Calu3 (cell line): ENCODE results near the gene MAGEB16. TPM values are rescaled to one million over a fixed set of nuclear protein-coding genes. Genes with fewer than 3 reads are reported as not detected.

Experiments used
- BruUV-seq: library from RNA; stranded (reverse); fragments of 400-500 nt; replicated peaks from 2 replicates; lab custom pipeline; 2021; lab: Mats Ljungman, UMichigan
- CTCF ChIA-PET: fragments of 300-600 bp; sonication (Branson Sonifier 250); formaldehyde crosslinking; loops from one replicate; lab custom pipeline; 2022; ENCODE audit warnings: antibody characterized with exemption; lab: Charles Lee
- DNase-seq: peaks from one replicate; pipeline ENCODE4 v3.0.0; 2022
- H3K27ac Mint-ChIP-seq: one replicate; pipeline ENCODE4 v1.8.0; 2022; ENCODE audit warnings: mixed read lengths; ENCODE audit not compliant: unreplicated experiment
- H3K27me3 Mint-ChIP-seq: one replicate; pipeline ENCODE4 v1.8.0; 2022; ENCODE audit warnings: mixed read lengths; ENCODE audit not compliant: unreplicated experiment
- H3K36me3 Mint-ChIP-seq: one replicate; pipeline ENCODE4 v1.8.0; 2022; ENCODE audit warnings: mild to moderate bottlenecking, moderate library complexity, mixed read lengths; ENCODE audit not compliant: insufficient read depth, unreplicated experiment
- H3K4me1 Mint-ChIP-seq: one replicate; pipeline ENCODE4 v1.8.0; 2022; ENCODE audit warnings: mild to moderate bottlenecking, low read depth, mixed read lengths; ENCODE audit not compliant: unreplicated experiment
- H3K4me3 Mint-ChIP-seq: one replicate; pipeline ENCODE4 v1.8.0; 2022; ENCODE audit warnings: mild to moderate bottlenecking, low read depth, moderate library complexity, mixed read lengths; ENCODE audit not compliant: unreplicated experiment
- H3K9me3 Mint-ChIP-seq: one replicate; pipeline ENCODE4 v1.8.0; 2022; ENCODE audit warnings: low read depth, mixed read lengths; ENCODE audit not compliant: unreplicated experiment
- CTCF ChIP-seq: fragments of 200-600 bp; IDR thresholded peaks from one replicate; pipeline ENCODE4 v1.8.0; 2022; ENCODE audit warnings: antibody characterized with exemption; ENCODE audit not compliant: unreplicated experiment
- intact Hi-C: fragments of 100-400 bp; cut with micrococcal nuclease; formaldehyde crosslinking; loops from one replicate; pipeline ENCODE4 v1.10.0; 2022; ENCODE audit not compliant: unreplicated experiment
- total RNA-seq: library from RNA; stranded (reverse); gene quantifications from 2 replicates; pipeline ENCODE4 v1.2.3, GENCODE V29; 2022

MAGEB16 gene
- total RNA-seq, 1 experiment from 2014 or later = not detected

- H3K4me3 Mint-ChIP-seq = no peak overlapping the region
- no peaks in the 10 kb centered on the region for H3K4me1 Mint-ChIP-seq
- intact Hi-C loops = no loop called here
- no peak for TF ChIP-seq CTCF
- no peaks in the 10 kb centered on the region for H3K9me3 Mint-ChIP-seq
- H3K36me3 Mint-ChIP-seq = no peaks in the 10 kb centered on the region
- BruUV-seq = no TSS peak
- CTCF ChIA-PET = no interaction called here
- H3K27ac Mint-ChIP-seq = peak overlapping the region; percentile 66
- no peaks in the 10 kb centered on the region for H3K27me3 Mint-ChIP-seq
- DNase-seq = peak; percentile 59
Measured at GRCh38 chrX:35826503-35826902, 28.4 kb downstream of the MAGEB16 start.

- Mint-ChIP-seq H3K27ac (no peak overlapping the region), H3K4me1 (no peaks in the 10 kb centered on the region), H3K9me3 (peaks cover 2% of the 10 kb centered on the region), H3K36me3 (no peaks in the 10 kb centered on the region), H3K4me3 (no peak overlapping the region), H3K27me3 (no peaks in the 10 kb centered on the region)
- DNase-seq = no peak
- TF ChIP-seq CTCF = no peak
- intact Hi-C loops = no loop called here
- CTCF ChIA-PET = no interaction called here
- no TSS peak for BruUV-seq
Measured at GRCh38 chrX:35829501-35829900, 31.4 kb downstream of the MAGEB16 start.

- no peaks in the 10 kb centered on the region for H3K4me1 Mint-ChIP-seq
- H3K27me3 Mint-ChIP-seq = no peaks in the 10 kb centered on the region
- CTCF ChIA-PET = no interaction called here
- DNase-seq = no peak
- intact Hi-C loops = no loop called here
- H3K27ac Mint-ChIP-seq = no peak overlapping the region
- BruUV-seq = no TSS peak
- no peak for TF ChIP-seq CTCF
- H3K4me3 Mint-ChIP-seq = no peak overlapping the region
- H3K36me3 Mint-ChIP-seq = no peaks in the 10 kb centered on the region
- H3K9me3 Mint-ChIP-seq = no peaks in the 10 kb centered on the region
Measured at GRCh38 chrX:35841872-35842271, 43.7 kb downstream of the MAGEB16 start.

GRCh38 chrX:35842674-35843073 is 44.5 kb downstream of the MAGEB16 start:
- CTCF ChIA-PET = no interaction called here
- intact Hi-C loops = no loop called here
- Mint-ChIP-seq H3K4me1 (no peaks in the 10 kb centered on the region), H3K27ac (no peak overlapping the region), H3K4me3 (no peak overlapping the region), H3K27me3 (no peaks in the 10 kb centered on the region), H3K36me3 (no peaks in the 10 kb centered on the region), H3K9me3 (no peaks in the 10 kb centered on the region)
- BruUV-seq = no TSS peak
- DNase-seq = no peak
- TF ChIP-seq CTCF = no peak

- no TSS peak for BruUV-seq
- Mint-ChIP-seq H3K4me1 (no peaks in the 10 kb centered on the region), H3K9me3 (no peaks in the 10 kb centered on the region), H3K27me3 (no peaks in the 10 kb centered on the region), H3K4me3 (no peak overlapping the region), H3K27ac (no peak overlapping the region), H3K36me3 (no peaks in the 10 kb centered on the region)
- CTCF ChIA-PET = no interaction called here
- no peak for DNase-seq
- TF ChIP-seq CTCF = no peak
- intact Hi-C loops = no loop called here
Measured at GRCh38 chrX:35847736-35848135, 49.6 kb downstream of the MAGEB16 start.
